Breast epithelium (tissue), 4 donors: ENCODE measurements around the gene HCK. TPM values are rescaled to one million over a fixed set of nuclear protein-coding genes. Genes with fewer than 3 reads are reported as not detected.

ENCODE experiments used
- DNase-seq, 2 donors: peaks; one replicate each; pipeline ENCODE4 v3.0.0-alpha.2; 2019; ENCODE audit warnings: low spot score in 2 of 2
- H3K27ac ChIP-seq, 2 donors: fragments of 200-600 bp; sonication (generic) in 1 of 2; one replicate each; pipeline ENCODE4 v1.5.1; 2016 to 2019; ENCODE audit warnings: mild to moderate bottlenecking in 1 of 2
- H3K27me3 ChIP-seq, 2 donors: fragments of 200-600 bp; sonication (generic) in 1 of 2; one replicate each; pipeline versions ENCODE4 v1.5.1 to v1.6.0; 2017 to 2019; ENCODE audit warnings: control low read depth in 1 of 2, mild to moderate bottlenecking in 1 of 2
- H3K36me3 ChIP-seq: fragments of 200-600 bp; one replicate; pipeline ENCODE4 v1.5.1; 2019
- H3K4me1 ChIP-seq, 2 donors: fragments of 200-600 bp; sonication (generic); one replicate each; pipeline ENCODE4 v1.5.1; 2016 to 2019; ENCODE audit warnings: control low read depth in 1 of 2
- H3K4me3 ChIP-seq, 3 donors: fragments of 200-600 bp; sonication (generic); 1 replicate in 2 of 3; 2 replicates in 1 of 3; pipeline ENCODE4 v1.5.1; 2016 to 2019; ENCODE audit warnings: mild to moderate bottlenecking in 3 of 3, moderate library complexity in 2 of 3
- H3K9me3 ChIP-seq, 2 donors: fragments of 200-600 bp; sonication (generic) in 1 of 2; one replicate each; pipeline ENCODE4 v1.5.1; 2016 to 2019; ENCODE audit warnings: control low read depth in 1 of 2
- CTCF ChIP-seq, 3 donors: fragments of 450-650 bp; IDR thresholded peaks; one replicate each; pipeline ENCODE4 v1.5.1; 2016 to 2017; ENCODE audit warnings: antibody characterized with exemption in 3 of 3, mild to moderate bottlenecking in 3 of 3, moderate library complexity in 3 of 3
- POLR2A ChIP-seq: fragments of 450-650 bp; IDR thresholded peaks from one replicate; pipeline ENCODE4 v1.6.1; 2016; ENCODE audit warnings: antibody characterized with exemption, mild to moderate bottlenecking, moderate library complexity
- POLR2AphosphoS5 ChIP-seq, 3 donors: sonication (generic); formaldehyde crosslinking; IDR thresholded peaks; one replicate each; pipeline ENCODE4 v1.6.1; 2017; ENCODE audit warnings: antibody characterized with exemption in 3 of 3
- intact Hi-C: fragments of 100-400 bp; cut with DNase I; formaldehyde crosslinking; loops from one replicate; pipeline ENCODE4 v1.15.1; 2023; ENCODE audit warnings: low total_unique reads
- total RNA-seq, 3 donors: library from RNA; depleted of rRNA; stranded (reverse); fragments of >200 nt; gene quantifications; one replicate each; pipeline ENCODE4 v1.1.0, GENCODE V29; 2016

HCK gene
- total RNA-seq, 3 donors from 2014 or later: 10.2 to 27.4 (median 16.0) TPM

GRCh38 chr20:32109392-32110172, 57.5 kb downstream of the HCK start, which contains the start of gene TM9SF4:
Gene TM9SF4, plus strand, starts transcription at chr20:32109714. Its CDS starts 27 bp downstream, at chr20:32109741.
- peak within 1 kb of the TSS; percentile 96 to 98 for H3K27ac ChIP-seq
- no peaks in the 10 kb centered on the region for H3K36me3 ChIP-seq
- H3K4me3 ChIP-seq: peak within 1 kb of the TSS; percentile 83 to 95 (median 93)
- intact Hi-C loops: no loop called here
- DNase-seq: peak; percentile 85 to 86
- no peaks in the 10 kb centered on the region for H3K9me3 ChIP-seq
- H3K4me1 ChIP-seq: peaks cover 0 to 14% of the 10 kb centered on the region in 2 donors
- no peaks in the 10 kb centered on the region for H3K27me3 ChIP-seq
- TF ChIP-seq POLR2A: peak; percentile 46
- no peak for TF ChIP-seq CTCF (IDR thresholded peaks at IDR 0.05)
- peak; percentile 92 to 95 (median 92) for TF ChIP-seq POLR2AphosphoS5 (IDR thresholded peaks at IDR 0.05)

- H3K27ac ChIP-seq: peak overlapping the region; percentile 96 to 98
- no peaks in the 10 kb centered on the region for H3K36me3 ChIP-seq
- peaks cover 0 to 14% of the 10 kb centered on the region in 2 donors for H3K4me1 ChIP-seq
- H3K4me3 ChIP-seq: peak overlapping the region; percentile 83 to 95 (median 93)
- no peaks in the 10 kb centered on the region for H3K9me3 ChIP-seq
- H3K27me3 ChIP-seq: no peaks in the 10 kb centered on the region
- TF ChIP-seq POLR2AphosphoS5 (IDR thresholded peaks at IDR 0.05) (no peak), CTCF (IDR thresholded peaks at IDR 0.05) (no peak), POLR2A (no peak)
- no peak for DNase-seq
- intact Hi-C loops: no loop called here
These were observed 58.2 kb downstream of the HCK start for GRCh38 chr20:32110173-32110704.

- no peaks in the 10 kb centered on the region for H3K36me3 ChIP-seq
- no peaks in the 10 kb centered on the region for H3K9me3 ChIP-seq
- no peaks in the 10 kb centered on the region for H3K27me3 ChIP-seq
- no peak overlapping the region for H3K27ac ChIP-seq
- no peak for DNase-seq
- intact Hi-C loops: no loop called here
- no peak for TF ChIP-seq POLR2AphosphoS5 (IDR thresholded peaks at IDR 0.05)
- TF ChIP-seq POLR2A: no peak
- no peak for TF ChIP-seq CTCF (IDR thresholded peaks at IDR 0.05)
- peaks cover 0 to 14% of the 10 kb centered on the region in 2 donors for H3K4me1 ChIP-seq
- H3K4me3 ChIP-seq: peak overlapping the region; percentile 83 to 95 (median 93)
These were observed 58.7 kb downstream of the HCK start for GRCh38 chr20:32110727-32111126.

GRCh38 chr20:32111156-32111686, 59.2 kb downstream of the HCK start:
- Histone ChIP-seq H3K36me3 (no peaks in the 10 kb centered on the region), H3K4me3 (no peak overlapping the region), H3K27me3 (no peaks in the 10 kb centered on the region), H3K4me1 (peaks cover 0 to 14% of the 10 kb centered on the region in 2 donors), H3K27ac (no peak overlapping the region), H3K9me3 (no peaks in the 10 kb centered on the region)
- TF ChIP-seq CTCF (IDR thresholded peaks at IDR 0.05): no peak
- TF ChIP-seq POLR2AphosphoS5 (IDR thresholded peaks at IDR 0.05): no peak
- no peak for TF ChIP-seq POLR2A
- DNase-seq: no peak
- intact Hi-C loops: no loop called here

GRCh38 chr20:32111753-32112152, 59.7 kb downstream of the HCK start:
- TF ChIP-seq CTCF (IDR thresholded peaks at IDR 0.05): no peak
- no peak for TF ChIP-seq POLR2AphosphoS5 (IDR thresholded peaks at IDR 0.05)
- TF ChIP-seq POLR2A: no peak
- Histone ChIP-seq H3K9me3 (no peaks in the 10 kb centered on the region), H3K27ac (no peak overlapping the region), H3K4me1 (peaks cover 0 to 14% of the 10 kb centered on the region in 2 donors), H3K4me3 (no peak overlapping the region), H3K27me3 (no peaks in the 10 kb centered on the region), H3K36me3 (no peaks in the 10 kb centered on the region)
- intact Hi-C loops: no loop called here
- no peak for DNase-seq
